Measurements from ENCODE around the gene NRG4.

Gene NRG4

GRCh38 chr15:76003364-76003763, 8.9 kb downstream of the NRG4 start:
- no peaks in the 10 kb centered on the region for H3K36me3 Mint-ChIP-seq (ENCODE audit: low read depth)
- H3K4me1 Mint-ChIP-seq: no peaks in the 10 kb centered on the region
- H3K9me3 Mint-ChIP-seq: no peaks in the 10 kb centered on the region
- H3K4me3 Mint-ChIP-seq: no peak overlapping the region
- TF ChIP-seq, protein P1, sequence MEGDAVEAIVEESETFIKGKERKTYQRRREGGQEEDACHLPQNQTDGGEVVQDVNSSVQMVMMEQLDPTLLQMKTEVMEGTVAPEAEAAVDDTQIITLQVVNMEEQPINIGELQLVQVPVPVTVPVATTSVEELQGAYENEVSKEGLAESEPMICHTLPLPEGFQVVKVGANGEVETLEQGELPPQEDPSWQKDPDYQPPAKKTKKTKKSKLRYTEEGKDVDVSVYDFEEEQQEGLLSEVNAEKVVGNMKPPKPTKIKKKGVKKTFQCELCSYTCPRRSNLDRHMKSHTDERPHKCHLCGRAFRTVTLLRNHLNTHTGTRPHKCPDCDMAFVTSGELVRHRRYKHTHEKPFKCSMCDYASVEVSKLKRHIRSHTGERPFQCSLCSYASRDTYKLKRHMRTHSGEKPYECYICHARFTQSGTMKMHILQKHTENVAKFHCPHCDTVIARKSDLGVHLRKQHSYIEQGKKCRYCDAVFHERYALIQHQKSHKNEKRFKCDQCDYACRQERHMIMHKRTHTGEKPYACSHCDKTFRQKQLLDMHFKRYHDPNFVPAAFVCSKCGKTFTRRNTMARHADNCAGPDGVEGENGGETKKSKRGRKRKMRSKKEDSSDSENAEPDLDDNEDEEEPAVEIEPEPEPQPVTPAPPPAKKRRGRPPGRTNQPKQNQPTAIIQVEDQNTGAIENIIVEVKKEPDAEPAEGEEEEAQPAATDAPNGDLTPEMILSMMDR (IDR thresholded peaks at IDR 0.05; ENCODE audit: unreplicated experiment in 3 of 3): no peak
- no peaks in the 10 kb centered on the region for H3K27me3 Mint-ChIP-seq (ENCODE audit: low read depth)
- H3K27ac Mint-ChIP-seq: no peak overlapping the region

- no peak overlapping the region for H3K4me3 Mint-ChIP-seq
- peaks cover 10% of the 10 kb centered on the region for H3K9me3 Mint-ChIP-seq
- H3K4me1 Mint-ChIP-seq: no peaks in the 10 kb centered on the region
- H3K36me3 Mint-ChIP-seq (ENCODE audit: low read depth): peaks cover 6% of the 10 kb centered on the region
- TF ChIP-seq, protein P1 (IDR thresholded peaks at IDR 0.05; ENCODE audit: unreplicated experiment in 3 of 3): no peak
- peaks cover 6% of the 10 kb centered on the region for H3K27me3 Mint-ChIP-seq (ENCODE audit: low read depth)
- H3K27ac Mint-ChIP-seq: no peak overlapping the region
These were observed 16.6 kb downstream of the NRG4 start for GRCh38 chr15:75995611-75996010.

GRCh38 chr15:75994220-75994619, 18.0 kb downstream of the NRG4 start:
- TF ChIP-seq, protein P1 (IDR thresholded peaks at IDR 0.05; ENCODE audit: unreplicated experiment in 3 of 3): no peak
- Mint-ChIP-seq H3K27ac (no peak overlapping the region), H3K27me3 (ENCODE audit: low read depth) (peaks cover 6% of the 10 kb centered on the region), H3K36me3 (ENCODE audit: low read depth) (peaks cover 6% of the 10 kb centered on the region), H3K9me3 (peaks cover 10% of the 10 kb centered on the region), H3K4me1 (no peaks in the 10 kb centered on the region), H3K4me3 (no peak overlapping the region)

- H3K4me3 Mint-ChIP-seq: no peak overlapping the region
- peaks cover 10% of the 10 kb centered on the region for H3K9me3 Mint-ChIP-seq
- TF ChIP-seq, protein P1 (IDR thresholded peaks at IDR 0.05; ENCODE audit: unreplicated experiment in 3 of 3): no peak
- H3K36me3 Mint-ChIP-seq (ENCODE audit: low read depth): peaks cover 6% of the 10 kb centered on the region
- H3K27me3 Mint-ChIP-seq (ENCODE audit: low read depth): peaks cover 6% of the 10 kb centered on the region
- H3K27ac Mint-ChIP-seq: no peak overlapping the region
- no peaks in the 10 kb centered on the region for H3K4me1 Mint-ChIP-seq
These were observed 19.3 kb downstream of the NRG4 start for GRCh38 chr15:75992897-75993296.

DNA sequence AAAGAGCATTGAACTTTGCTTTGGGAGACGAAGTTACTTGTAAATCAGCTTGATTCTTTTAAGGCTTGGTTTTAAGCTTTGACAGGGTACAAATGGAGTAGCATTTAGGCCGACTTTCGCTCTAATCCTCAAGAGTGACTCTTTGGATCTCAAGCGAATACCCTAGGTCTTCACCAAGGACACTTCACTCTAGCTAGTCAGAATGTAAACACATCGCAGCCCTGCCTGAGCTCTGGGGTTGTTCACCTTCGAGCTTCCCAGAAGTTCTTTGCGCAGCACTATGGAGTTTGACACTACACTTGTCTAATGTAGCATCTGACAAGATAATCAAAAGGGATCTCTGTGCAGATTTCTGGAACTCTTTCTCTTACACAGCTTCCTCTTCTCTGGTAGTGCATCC, 22.3 kb downstream of the NRG4 start:
- Mint-ChIP-seq H3K9me3 (peaks cover 10% of the 10 kb centered on the region), H3K36me3 (ENCODE audit: low read depth) (peaks cover 6% of the 10 kb centered on the region), H3K27me3 (ENCODE audit: low read depth) (peaks cover 2% of the 10 kb centered on the region), H3K4me3 (no peak overlapping the region), H3K4me1 (no peaks in the 10 kb centered on the region), H3K27ac (no peak overlapping the region)
- TF ChIP-seq, protein P1 (IDR thresholded peaks at IDR 0.05; ENCODE audit: unreplicated experiment in 3 of 3): no peak

DNA sequence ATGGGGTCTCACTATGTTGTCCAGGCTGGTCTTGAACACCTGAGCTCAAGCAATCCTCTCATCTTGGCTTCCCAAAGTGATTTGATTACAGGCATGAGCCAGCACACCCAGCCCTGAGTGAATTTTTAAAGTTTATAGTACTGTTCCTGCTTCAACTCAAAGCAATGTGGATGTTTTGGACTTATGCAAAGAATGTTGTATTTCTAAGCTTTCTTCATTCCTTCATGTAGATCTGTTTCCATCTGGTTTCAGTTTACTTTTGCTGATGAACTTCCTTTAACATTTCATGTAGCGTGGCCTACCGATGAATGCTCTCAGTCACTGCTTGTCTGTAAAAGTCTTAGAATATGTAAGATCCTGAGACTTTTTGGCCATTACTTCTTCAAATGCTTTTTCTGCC, 23.2 kb downstream of the NRG4 start:
- Mint-ChIP-seq H3K9me3 (peaks cover 6% of the 10 kb centered on the region), H3K27me3 (ENCODE audit: low read depth) (no peaks in the 10 kb centered on the region), H3K36me3 (ENCODE audit: low read depth) (peaks cover 2% of the 10 kb centered on the region), H3K4me1 (no peaks in the 10 kb centered on the region), H3K27ac (no peak overlapping the region), H3K4me3 (no peak overlapping the region)
- TF ChIP-seq, protein P1 (IDR thresholded peaks at IDR 0.05; ENCODE audit: unreplicated experiment in 3 of 3): no peak
